HTR-8/SVneo (cell line): ENCODE results near the gene PPP2R2C.

ENCODE experiments used
- DNase-seq: peaks from one replicate; pipeline ENCODE4 v3.0.0; 2011; ENCODE audit warnings: low spot score, mixed read lengths; ENCODE audit not compliant: insufficient read length
- FAIRE-seq: peaks from 2 replicates; lab custom pipeline; 2011; peaks lifted over from hg19 to GRCh38; lab: Jason Lieb, UNC

Gene PPP2R2C

GRCh38 chr4:6298852-6299251 is 173.6 kb downstream of the PPP2R2C start:
- DNase-seq (no peak), FAIRE-seq (no peak)

- FAIRE-seq (no peak), DNase-seq (no peak)
These were observed 174.4 kb downstream of the PPP2R2C start for GRCh38 chr4:6298035-6298434.

GRCh38 chr4:6297266-6297815 is 175.1 kb downstream of the PPP2R2C start:
- FAIRE-seq (no peak), DNase-seq (no peak)

- FAIRE-seq: no peak
- no peak for DNase-seq
These were observed 176.4 kb downstream of the PPP2R2C start for GRCh38 chr4:6296026-6296425.

- FAIRE-seq (no peak), DNase-seq (no peak)
These were observed 176.9 kb downstream of the PPP2R2C start for GRCh38 chr4:6295495-6295894.

- DNase-seq (no peak), FAIRE-seq (no peak)
These were observed 177.6 kb downstream of the PPP2R2C start for GRCh38 chr4:6294705-6295421.

- FAIRE-seq: no peak
- DNase-seq: no peak
These were observed 178.8 kb downstream of the PPP2R2C start for GRCh38 chr4:6293661-6294060.

GRCh38 chr4:6293097-6293445 is 179.3 kb downstream of the PPP2R2C start:
- DNase-seq (no peak), FAIRE-seq (no peak)

GRCh38 chr4:6292376-6293096 is 179.9 kb downstream of the PPP2R2C start:
- DNase-seq (no peak), FAIRE-seq (no peak)

GRCh38 chr4:6291784-6292297 is 180.6 kb downstream of the PPP2R2C start:
- DNase-seq (no peak), FAIRE-seq (no peak)

GRCh38 chr4:6290769-6291547 is 181.5 kb downstream of the PPP2R2C start:
- DNase-seq (no peak), FAIRE-seq (no peak)

GRCh38 chr4:6290256-6290655 is 182.2 kb downstream of the PPP2R2C start:
- no peak for FAIRE-seq

GRCh38 chr4:6288871-6289270 is 183.5 kb downstream of the PPP2R2C start:
- DNase-seq: no peak
- FAIRE-seq: no peak

More at GRCh38 chr4:6290256-6290655, 182.2 kb downstream of the PPP2R2C start:
- DNase-seq: no peak

GRCh38 chr4:6288342-6288741 is 184.1 kb downstream of the PPP2R2C start:
- DNase-seq: no peak
- no peak for FAIRE-seq

GRCh38 chr4:6287017-6287788 is 185.2 kb downstream of the PPP2R2C start:
- DNase-seq: no peak
- no peak for FAIRE-seq

GRCh38 chr4:6283282-6283681 is 189.1 kb downstream of the PPP2R2C start:
- FAIRE-seq: no peak
- DNase-seq: no peak

- FAIRE-seq (no peak), DNase-seq (no peak)
These were observed 190.1 kb downstream of the PPP2R2C start for GRCh38 chr4:6282314-6282771.

GRCh38 chr4:6281436-6282313 is 190.7 kb downstream of the PPP2R2C start:
- FAIRE-seq (no peak), DNase-seq (no peak)
